ENCODE data around the gene MYOT. TPM values are rescaled to one million over a fixed set of nuclear protein-coding genes. Genes with fewer than 3 reads are reported as not detected.
A peak's percentile ranks its signal among the peaks of the same experiment; 100 is the strongest.
"Not testable (repeated sequence)": the region's sequence is repeated elsewhere in the genome, so short reads cannot be mapped to it uniquely, and the experiment has no call there.

The MYOT gene
- total RNA-seq, 1 donor from 2014 or later = not detected

- Mint-ChIP-seq H3K9me3 (no peaks in the 10 kb centered on the region), H3K36me3 (ENCODE audit: low read depth) (no peaks in the 10 kb centered on the region), H3K4me1 (no peaks in the 10 kb centered on the region), H3K4me3 (no peak overlapping the region), H3K27me3 (peaks cover 4% of the 10 kb centered on the region), H3K27ac (no peak overlapping the region)
- intact Hi-C loops (cut with micrococcal nuclease) = no loop called here
- no peak for DNase-seq
These were observed 29.9 kb upstream of the MYOT start for GRCh38 chr5:137837491-137838394.

- Mint-ChIP-seq H3K36me3 (ENCODE audit: low read depth) (no peaks in the 10 kb centered on the region), H3K9me3 (no peaks in the 10 kb centered on the region), H3K4me3 (no peak overlapping the region), H3K27me3 (peaks cover 4% of the 10 kb centered on the region), H3K4me1 (no peaks in the 10 kb centered on the region), H3K27ac (no peak overlapping the region)
- intact Hi-C loops (cut with micrococcal nuclease) = no loop called here
- no peak for DNase-seq
These were observed 28.7 kb upstream of the MYOT start for GRCh38 chr5:137838976-137839375.

- no peaks in the 10 kb centered on the region for H3K4me1 Mint-ChIP-seq
- H3K4me3 Mint-ChIP-seq = no peak overlapping the region
- peaks cover 4% of the 10 kb centered on the region for H3K27me3 Mint-ChIP-seq
- DNase-seq = no peak
- H3K36me3 Mint-ChIP-seq (ENCODE audit: low read depth) = no peaks in the 10 kb centered on the region
- H3K27ac Mint-ChIP-seq = no peak overlapping the region
- intact Hi-C loops (cut with micrococcal nuclease) = no loop called here
- no peaks in the 10 kb centered on the region for H3K9me3 Mint-ChIP-seq
These were observed 25.4 kb upstream of the MYOT start for GRCh38 chr5:137842296-137842695.

GRCh38 chr5:137843676-137844299, 23.9 kb upstream of the MYOT start:
- intact Hi-C loops (cut with micrococcal nuclease) = no loop called here
- no peaks in the 10 kb centered on the region for H3K4me1 Mint-ChIP-seq
- no peak for DNase-seq
- no peak overlapping the region for H3K4me3 Mint-ChIP-seq
- no peaks in the 10 kb centered on the region for H3K36me3 Mint-ChIP-seq (ENCODE audit: low read depth)
- H3K9me3 Mint-ChIP-seq = no peaks in the 10 kb centered on the region
- peaks cover 4% of the 10 kb centered on the region for H3K27me3 Mint-ChIP-seq
- no peak overlapping the region for H3K27ac Mint-ChIP-seq

- H3K4me1 Mint-ChIP-seq = no peaks in the 10 kb centered on the region
- no peak overlapping the region for H3K4me3 Mint-ChIP-seq
- H3K27me3 Mint-ChIP-seq = peaks cover under 1% of the 10 kb centered on the region
- H3K27ac Mint-ChIP-seq = no peak overlapping the region
- DNase-seq = no peak
- H3K36me3 Mint-ChIP-seq (ENCODE audit: low read depth) = no peaks in the 10 kb centered on the region
- no peaks in the 10 kb centered on the region for H3K9me3 Mint-ChIP-seq
- intact Hi-C loops (cut with micrococcal nuclease) = no loop called here
These were observed 22.2 kb upstream of the MYOT start for GRCh38 chr5:137845472-137845871.

- Mint-ChIP-seq H3K9me3 (no peaks in the 10 kb centered on the region), H3K27ac (no peak overlapping the region), H3K27me3 (no peaks in the 10 kb centered on the region), H3K36me3 (ENCODE audit: low read depth) (no peaks in the 10 kb centered on the region), H3K4me3 (no peak overlapping the region), H3K4me1 (no peaks in the 10 kb centered on the region)
- intact Hi-C loops (cut with micrococcal nuclease) = no loop called here
- DNase-seq = no peak
These were observed 20.0 kb upstream of the MYOT start for GRCh38 chr5:137847687-137848086.

- H3K9me3 Mint-ChIP-seq; H3K27ac Mint-ChIP-seq; H3K27me3 Mint-ChIP-seq; intact Hi-C loops (cut with micrococcal nuclease); DNase-seq; H3K4me3 Mint-ChIP-seq; H3K4me1 Mint-ChIP-seq; H3K36me3 Mint-ChIP-seq (ENCODE audit: low read depth): not testable (repeated sequence)
These were observed 14.5 kb upstream of the MYOT start for GRCh38 chr5:137853165-137853564.

GRCh38 chr5:137856201-137856600, 11.5 kb upstream of the MYOT start:
- no peaks in the 10 kb centered on the region for H3K36me3 Mint-ChIP-seq (ENCODE audit: low read depth)
- no peaks in the 10 kb centered on the region for H3K9me3 Mint-ChIP-seq
- DNase-seq = no peak
- H3K27me3 Mint-ChIP-seq = peaks cover 2% of the 10 kb centered on the region
- no peak overlapping the region for H3K4me3 Mint-ChIP-seq
- no peak overlapping the region for H3K27ac Mint-ChIP-seq
- peaks cover 6% of the 10 kb centered on the region for H3K4me1 Mint-ChIP-seq
- intact Hi-C loops (cut with micrococcal nuclease) = no loop called here

GRCh38 chr5:137856916-137857862, 10.5 kb upstream of the MYOT start:
- no peaks in the 10 kb centered on the region for H3K9me3 Mint-ChIP-seq
- DNase-seq = no peak
- peaks cover 2% of the 10 kb centered on the region for H3K27me3 Mint-ChIP-seq
- no peak overlapping the region for H3K27ac Mint-ChIP-seq
- no peaks in the 10 kb centered on the region for H3K36me3 Mint-ChIP-seq (ENCODE audit: low read depth)
- intact Hi-C loops (cut with micrococcal nuclease) = no loop called here
- H3K4me1 Mint-ChIP-seq = peaks cover 8% of the 10 kb centered on the region
- H3K4me3 Mint-ChIP-seq = no peak overlapping the region

- DNase-seq = no peak
- no peaks in the 10 kb centered on the region for H3K9me3 Mint-ChIP-seq
- peak overlapping the region; percentile 74 for H3K4me3 Mint-ChIP-seq
- intact Hi-C loops (cut with micrococcal nuclease) = no loop called here
- H3K27me3 Mint-ChIP-seq = peaks cover 2% of the 10 kb centered on the region
- H3K27ac Mint-ChIP-seq = no peak overlapping the region
- H3K4me1 Mint-ChIP-seq = peaks cover 8% of the 10 kb centered on the region
- no peaks in the 10 kb centered on the region for H3K36me3 Mint-ChIP-seq (ENCODE audit: low read depth)
These were observed 9.3 kb upstream of the MYOT start for GRCh38 chr5:137858223-137858916.

GRCh38 chr5:137858954-137859353, 8.7 kb upstream of the MYOT start:
- Mint-ChIP-seq H3K27me3 (peaks cover 2% of the 10 kb centered on the region), H3K36me3 (ENCODE audit: low read depth) (no peaks in the 10 kb centered on the region), H3K27ac (no peak overlapping the region), H3K4me3 (no peak overlapping the region), H3K9me3 (no peaks in the 10 kb centered on the region), H3K4me1 (peaks cover 8% of the 10 kb centered on the region)
- DNase-seq = no peak
- intact Hi-C loops (cut with micrococcal nuclease) = no loop called here

GRCh38 chr5:137862251-137862650, 5.4 kb upstream of the MYOT start:
- no peak overlapping the region for H3K27ac Mint-ChIP-seq
- no peak overlapping the region for H3K4me3 Mint-ChIP-seq
- peaks cover 8% of the 10 kb centered on the region for H3K4me1 Mint-ChIP-seq
- intact Hi-C loops (cut with micrococcal nuclease) = no loop called here
- H3K36me3 Mint-ChIP-seq (ENCODE audit: low read depth) = no peaks in the 10 kb centered on the region
- no peak for DNase-seq
- H3K9me3 Mint-ChIP-seq = no peaks in the 10 kb centered on the region
- peaks cover 4% of the 10 kb centered on the region for H3K27me3 Mint-ChIP-seq

GRCh38 chr5:137863653-137864052, 4.0 kb upstream of the MYOT start:
- intact Hi-C loops (cut with micrococcal nuclease); H3K4me1 Mint-ChIP-seq; H3K9me3 Mint-ChIP-seq; H3K27ac Mint-ChIP-seq; H3K4me3 Mint-ChIP-seq; H3K27me3 Mint-ChIP-seq; DNase-seq; H3K36me3 Mint-ChIP-seq (ENCODE audit: low read depth): not testable (repeated sequence)
